ENCODE measurements around the gene CPN2.

Gene CPN2

GRCh38 chr3:194294199-194294894 is 56.8 kb downstream of the CPN2 start:
- Histone ChIP-seq H3K79me2 (ENCODE audit: low read length) (no peaks in the 10 kb centered on the region), H3K4me3 (ENCODE audit: low read length) (no peak overlapping the region), H2AFZ (ENCODE audit: low read depth, low read length) (no peak overlapping the region), H3K27ac (ENCODE audit: low read length) (no peak overlapping the region), H3K4me2 (ENCODE audit: low read length) (no peak overlapping the region), H3K27me3 (ENCODE audit: low read depth, low read length) (peaks cover 21% of the 10 kb centered on the region), H3K4me1 (ENCODE audit: low read length) (no peaks in the 10 kb centered on the region), H3K36me3 (replicated peaks; ENCODE audit: low read depth, low read length) (no peaks in the 10 kb centered on the region), H3K9ac (ENCODE audit: low read length) (no peak overlapping the region), H4K20me1 (ENCODE audit: insufficient read depth, low read length) (no peaks in the 10 kb centered on the region), H3K9me3 (ENCODE audit: insufficient read depth, low read length) (0 out of 2 replicates have a peak, but pooled peaks cover 6% of the 10 kb centered on the region)
- no peak for TF ChIP-seq EZH2phosphoT487 (IDR thresholded peaks at IDR 0.05; ENCODE audit: low read depth)
- TF ChIP-seq, protein P1, sequence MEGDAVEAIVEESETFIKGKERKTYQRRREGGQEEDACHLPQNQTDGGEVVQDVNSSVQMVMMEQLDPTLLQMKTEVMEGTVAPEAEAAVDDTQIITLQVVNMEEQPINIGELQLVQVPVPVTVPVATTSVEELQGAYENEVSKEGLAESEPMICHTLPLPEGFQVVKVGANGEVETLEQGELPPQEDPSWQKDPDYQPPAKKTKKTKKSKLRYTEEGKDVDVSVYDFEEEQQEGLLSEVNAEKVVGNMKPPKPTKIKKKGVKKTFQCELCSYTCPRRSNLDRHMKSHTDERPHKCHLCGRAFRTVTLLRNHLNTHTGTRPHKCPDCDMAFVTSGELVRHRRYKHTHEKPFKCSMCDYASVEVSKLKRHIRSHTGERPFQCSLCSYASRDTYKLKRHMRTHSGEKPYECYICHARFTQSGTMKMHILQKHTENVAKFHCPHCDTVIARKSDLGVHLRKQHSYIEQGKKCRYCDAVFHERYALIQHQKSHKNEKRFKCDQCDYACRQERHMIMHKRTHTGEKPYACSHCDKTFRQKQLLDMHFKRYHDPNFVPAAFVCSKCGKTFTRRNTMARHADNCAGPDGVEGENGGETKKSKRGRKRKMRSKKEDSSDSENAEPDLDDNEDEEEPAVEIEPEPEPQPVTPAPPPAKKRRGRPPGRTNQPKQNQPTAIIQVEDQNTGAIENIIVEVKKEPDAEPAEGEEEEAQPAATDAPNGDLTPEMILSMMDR (IDR thresholded peaks at IDR 0.05; ENCODE audit: low read depth, low read length), result no peak

GRCh38 chr3:194293546-194294198 is 57.5 kb downstream of the CPN2 start:
- Histone ChIP-seq H3K27ac (ENCODE audit: low read length) (no peak overlapping the region), H3K4me1 (ENCODE audit: low read length) (no peaks in the 10 kb centered on the region), H3K4me3 (ENCODE audit: low read length) (no peak overlapping the region), H3K79me2 (ENCODE audit: low read length) (no peaks in the 10 kb centered on the region), H3K9ac (ENCODE audit: low read length) (no peak overlapping the region), H4K20me1 (ENCODE audit: insufficient read depth, low read length) (no peaks in the 10 kb centered on the region), H3K9me3 (ENCODE audit: insufficient read depth, low read length) (0 out of 2 replicates have a peak, but pooled peaks cover 6% of the 10 kb centered on the region), H3K36me3 (replicated peaks; ENCODE audit: low read depth, low read length) (no peaks in the 10 kb centered on the region), H3K4me2 (ENCODE audit: low read length) (no peak overlapping the region), H2AFZ (ENCODE audit: low read depth, low read length) (no peak overlapping the region), H3K27me3 (ENCODE audit: low read depth, low read length) (peaks cover 26% of the 10 kb centered on the region)
- no peak for TF ChIP-seq EZH2phosphoT487 (IDR thresholded peaks at IDR 0.05; ENCODE audit: low read depth)
- TF ChIP-seq, protein P1 (IDR thresholded peaks at IDR 0.05; ENCODE audit: low read depth, low read length), result no peak

GRCh38 chr3:194292331-194292730 is 58.8 kb downstream of the CPN2 start:
- Histone ChIP-seq H3K4me1 (ENCODE audit: low read length) (no peaks in the 10 kb centered on the region), H3K27ac (ENCODE audit: low read length) (no peak overlapping the region), H3K4me2 (ENCODE audit: low read length) (no peak overlapping the region), H3K36me3 (replicated peaks; ENCODE audit: low read depth, low read length) (no peaks in the 10 kb centered on the region), H3K4me3 (ENCODE audit: low read length) (no peak overlapping the region), H4K20me1 (ENCODE audit: insufficient read depth, low read length) (no peaks in the 10 kb centered on the region), H3K9ac (ENCODE audit: low read length) (no peak overlapping the region), H3K27me3 (ENCODE audit: low read depth, low read length) (peaks cover 29% of the 10 kb centered on the region), H3K79me2 (ENCODE audit: low read length) (no peaks in the 10 kb centered on the region), H3K9me3 (ENCODE audit: insufficient read depth, low read length) (0 out of 2 replicates have a peak, but pooled peaks cover 6% of the 10 kb centered on the region), H2AFZ (ENCODE audit: low read depth, low read length) (no peak overlapping the region)
- TF ChIP-seq EZH2phosphoT487 (IDR thresholded peaks at IDR 0.05; ENCODE audit: low read depth), result no peak
- TF ChIP-seq, protein P1 (IDR thresholded peaks at IDR 0.05; ENCODE audit: low read depth, low read length), result no peak
